Measurements from ENCODE around the gene WEE2. TPM values are rescaled to one million over a fixed set of nuclear protein-coding genes. Genes with fewer than 3 reads are reported as not detected.

WEE2 gene
- total and polyA plus RNA-seq, 2 of the 13 experiments (the other 11 are each of a cell fraction or from before 2014, with no cell fraction given) = not detected

GRCh38 chr7:141737836-141738591 is 29.9 kb downstream of the WEE2 start, which contains the start of gene SSBP1 (continued):
- no peak; the same call in 1 of the 2 replicates for TF ChIP-seq EEA1 (CRISPR knock-in tag; IDR thresholded peaks at IDR 0.05; ENCODE audit: borderline replicate concordance)
- TF ChIP-seq, protein P1, sequence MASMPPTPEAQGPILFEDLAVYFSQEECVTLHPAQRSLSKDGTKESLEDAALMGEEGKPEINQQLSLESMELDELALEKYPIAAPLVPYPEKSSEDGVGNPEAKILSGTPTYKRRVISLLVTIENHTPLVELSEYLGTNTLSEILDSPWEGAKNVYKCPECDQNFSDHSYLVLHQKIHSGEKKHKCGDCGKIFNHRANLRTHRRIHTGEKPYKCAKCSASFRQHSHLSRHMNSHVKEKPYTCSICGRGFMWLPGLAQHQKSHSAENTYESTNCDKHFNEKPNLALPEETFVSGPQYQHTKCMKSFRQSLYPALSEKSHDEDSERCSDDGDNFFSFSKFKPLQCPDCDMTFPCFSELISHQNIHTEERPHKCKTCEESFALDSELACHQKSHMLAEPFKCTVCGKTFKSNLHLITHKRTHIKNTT (CRISPR knock-in tag; IDR thresholded peaks at IDR 0.05) = no peak
- TF ChIP-seq RBFOX2 (IDR thresholded peaks at IDR 0.05; ENCODE audit: low read depth, low read length) = peak; percentile 67
- peak; percentile 98 for TF ChIP-seq KMT2B (CRISPR knock-in tag; IDR thresholded peaks at IDR 0.05)
- TF ChIP-seq, protein P2, sequence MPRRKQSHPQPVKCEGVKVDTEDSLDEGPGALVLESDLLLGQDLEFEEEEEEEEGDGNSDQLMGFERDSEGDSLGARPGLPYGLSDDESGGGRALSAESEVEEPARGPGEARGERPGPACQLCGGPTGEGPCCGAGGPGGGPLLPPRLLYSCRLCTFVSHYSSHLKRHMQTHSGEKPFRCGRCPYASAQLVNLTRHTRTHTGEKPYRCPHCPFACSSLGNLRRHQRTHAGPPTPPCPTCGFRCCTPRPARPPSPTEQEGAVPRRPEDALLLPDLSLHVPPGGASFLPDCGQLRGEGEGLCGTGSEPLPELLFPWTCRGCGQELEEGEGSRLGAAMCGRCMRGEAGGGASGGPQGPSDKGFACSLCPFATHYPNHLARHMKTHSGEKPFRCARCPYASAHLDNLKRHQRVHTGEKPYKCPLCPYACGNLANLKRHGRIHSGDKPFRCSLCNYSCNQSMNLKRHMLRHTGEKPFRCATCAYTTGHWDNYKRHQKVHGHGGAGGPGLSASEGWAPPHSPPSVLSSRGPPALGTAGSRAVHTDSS (CRISPR knock-in tag; conservative IDR thresholded peaks at IDR 0.05) = no peak
- TF ChIP-seq ZNF841 (CRISPR knock-in tag; IDR thresholded peaks at IDR 0.05; ENCODE audit: borderline replicate concordance) = no peak
- peak; percentile 99 for TF ChIP-seq YEATS4 (CRISPR knock-in tag; IDR thresholded peaks at IDR 0.05; ENCODE audit: borderline replicate concordance)
- TF ChIP-seq ZSCAN9 (CRISPR knock-in tag; IDR thresholded peaks at IDR 0.05; ENCODE audit: borderline replicate concordance) = 0 out of 2 replicates have a peak, but pooled peaks have one; percentile 62
- TF ChIP-seq HMG20B (CRISPR knock-in tag; conservative IDR thresholded peaks at IDR 0.05) = 0 out of 2 replicates have a peak, but pooled peaks have one; percentile 28
- peak; percentile 89; the same call in 1 of the 2 replicates for TF ChIP-seq BRCA1 (CRISPR knock-in tag; IDR thresholded peaks at IDR 0.05)
- peak; percentile 94 for TF ChIP-seq ZFP82 (CRISPR knock-in tag; IDR thresholded peaks at IDR 0.05; ENCODE audit: borderline replicate concordance)
- TF ChIP-seq CEBPZ (IDR thresholded peaks at IDR 0.05; ENCODE audit: low read length) = no peak
- TF ChIP-seq PLRG1 (conservative IDR thresholded peaks at IDR 0.05) = no peak
- TF ChIP-seq KAT7 (CRISPR knock-in tag; IDR thresholded peaks at IDR 0.05; ENCODE audit: borderline replicate concordance) = peak; percentile 88
- peak; percentile 86 for TF ChIP-seq GMEB2 (CRISPR knock-in tag; IDR thresholded peaks at IDR 0.05; ENCODE audit: low read depth)
- peak; percentile 90 for TF ChIP-seq HDAC2 (CRISPR knock-in tag; IDR thresholded peaks at IDR 0.05)
- peak; percentile 58; the same call in 1 of the 2 replicates for TF ChIP-seq ESRRA (CRISPR knock-in tag; IDR thresholded peaks at IDR 0.05; ENCODE audit: low read depth)
- TF ChIP-seq ZNF276 (CRISPR knock-in tag; IDR thresholded peaks at IDR 0.05; ENCODE audit: low read depth) = 0 out of 2 replicates have a peak, but pooled peaks have one; percentile 55
- TF ChIP-seq, protein P3, sequence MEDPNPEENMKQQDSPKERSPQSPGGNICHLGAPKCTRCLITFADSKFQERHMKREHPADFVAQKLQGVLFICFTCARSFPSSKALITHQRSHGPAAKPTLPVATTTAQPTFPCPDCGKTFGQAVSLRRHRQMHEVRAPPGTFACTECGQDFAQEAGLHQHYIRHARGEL (CRISPR knock-in tag; IDR thresholded peaks at IDR 0.05) = 0 out of 2 replicates have a peak, but pooled peaks have one; percentile 35
